ENCODE data around the gene B3GAT1.

GRCh38 chr11:134425413-134425812, 13.4 kb upstream of the B3GAT1 start:
- TF ChIP-seq, protein P1, sequence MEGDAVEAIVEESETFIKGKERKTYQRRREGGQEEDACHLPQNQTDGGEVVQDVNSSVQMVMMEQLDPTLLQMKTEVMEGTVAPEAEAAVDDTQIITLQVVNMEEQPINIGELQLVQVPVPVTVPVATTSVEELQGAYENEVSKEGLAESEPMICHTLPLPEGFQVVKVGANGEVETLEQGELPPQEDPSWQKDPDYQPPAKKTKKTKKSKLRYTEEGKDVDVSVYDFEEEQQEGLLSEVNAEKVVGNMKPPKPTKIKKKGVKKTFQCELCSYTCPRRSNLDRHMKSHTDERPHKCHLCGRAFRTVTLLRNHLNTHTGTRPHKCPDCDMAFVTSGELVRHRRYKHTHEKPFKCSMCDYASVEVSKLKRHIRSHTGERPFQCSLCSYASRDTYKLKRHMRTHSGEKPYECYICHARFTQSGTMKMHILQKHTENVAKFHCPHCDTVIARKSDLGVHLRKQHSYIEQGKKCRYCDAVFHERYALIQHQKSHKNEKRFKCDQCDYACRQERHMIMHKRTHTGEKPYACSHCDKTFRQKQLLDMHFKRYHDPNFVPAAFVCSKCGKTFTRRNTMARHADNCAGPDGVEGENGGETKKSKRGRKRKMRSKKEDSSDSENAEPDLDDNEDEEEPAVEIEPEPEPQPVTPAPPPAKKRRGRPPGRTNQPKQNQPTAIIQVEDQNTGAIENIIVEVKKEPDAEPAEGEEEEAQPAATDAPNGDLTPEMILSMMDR (IDR thresholded peaks at IDR 0.05; ENCODE audit: low read depth, low read length, poor library complexity, severe bottlenecking), result no peak
- TF ChIP-seq EZH2phosphoT487 (IDR thresholded peaks at IDR 0.05; ENCODE audit: borderline replicate concordance, low read length), result no peak

Measured in DOHH2 (cell line).